ENCODE results near the gene TMEM88.
A peak's percentile ranks its signal among the peaks of the same experiment; 100 is the strongest.

TMEM88 gene

DNA sequence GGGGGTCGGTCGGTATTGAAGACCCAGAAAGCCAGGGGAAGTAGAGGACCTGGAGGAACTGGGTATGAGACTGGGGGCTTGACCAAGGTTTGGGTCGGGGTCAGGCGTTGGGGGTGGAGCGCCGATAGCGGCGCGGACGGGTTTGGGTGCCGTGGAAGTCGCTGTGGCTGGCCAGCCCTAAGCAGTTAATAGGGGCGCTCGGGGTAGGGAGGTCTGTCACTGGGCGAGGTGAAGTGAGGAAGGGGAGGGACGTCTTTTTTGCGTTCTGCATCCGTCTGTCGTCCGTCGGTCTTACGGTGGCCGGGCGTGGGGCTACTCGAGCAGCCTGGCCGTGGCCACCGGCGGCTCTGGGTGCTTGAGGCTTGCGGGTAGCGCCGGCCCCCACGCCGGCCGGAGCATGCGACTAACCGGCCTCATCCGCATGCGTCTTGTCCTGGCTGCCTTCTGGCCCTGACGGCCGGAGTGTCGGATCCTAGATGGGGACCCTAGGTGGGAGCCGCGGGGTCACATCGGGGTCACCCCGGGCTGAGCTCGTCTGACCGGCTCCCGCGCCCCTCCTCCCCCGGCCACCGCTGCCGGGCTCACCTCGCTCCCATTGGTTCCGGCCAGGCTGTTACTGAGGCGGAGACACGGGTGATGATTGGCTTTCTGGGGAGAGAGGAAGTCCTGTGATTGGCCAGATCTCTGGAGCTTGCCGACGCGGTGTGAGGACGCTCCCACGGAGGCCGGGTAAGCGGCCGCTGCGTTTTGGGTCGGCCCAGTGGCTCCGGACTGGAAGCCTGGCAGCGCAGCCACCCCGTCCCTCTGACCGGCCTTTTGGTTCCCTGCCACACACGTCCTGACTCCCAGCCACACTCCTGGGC is 10.3 kb upstream of the TMEM88 start:
- DNase-seq = peak; percentile 78

DNA sequence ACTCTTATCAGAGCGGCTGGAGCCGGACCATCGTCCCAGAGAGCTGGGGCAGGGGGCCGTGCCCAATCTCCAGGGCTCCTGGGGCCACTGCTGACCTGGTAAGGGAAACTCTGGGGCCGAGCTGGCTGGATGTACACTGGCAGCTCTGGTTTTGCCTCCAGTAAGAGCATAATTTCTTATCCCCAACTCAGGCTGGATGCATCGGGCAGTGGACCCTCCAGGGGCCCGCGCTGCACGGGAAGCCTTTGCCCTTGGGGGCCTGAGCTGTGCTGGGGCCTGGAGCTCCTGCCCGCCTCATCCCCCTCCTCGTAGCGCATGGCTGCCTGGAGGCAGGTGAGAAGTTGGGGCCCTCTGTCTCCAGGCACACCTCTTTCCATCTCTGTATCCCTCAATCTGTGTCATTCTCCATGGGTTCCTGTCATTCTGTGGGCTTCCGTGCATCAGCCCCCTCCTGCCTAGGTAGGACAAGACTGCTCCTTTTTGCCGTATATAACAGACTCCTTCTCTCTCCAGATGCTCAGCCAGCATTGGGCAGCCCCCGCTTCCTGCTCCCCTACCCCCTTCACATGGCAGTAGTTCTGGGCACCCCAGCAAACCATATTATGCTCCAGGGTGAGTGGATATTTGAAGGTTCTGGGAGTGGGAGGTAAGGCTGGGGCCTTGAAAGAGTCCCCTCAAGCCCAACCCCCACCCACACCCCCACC is 9.4 kb upstream of the TMEM88 start:
- no peak for DNase-seq

DNA sequence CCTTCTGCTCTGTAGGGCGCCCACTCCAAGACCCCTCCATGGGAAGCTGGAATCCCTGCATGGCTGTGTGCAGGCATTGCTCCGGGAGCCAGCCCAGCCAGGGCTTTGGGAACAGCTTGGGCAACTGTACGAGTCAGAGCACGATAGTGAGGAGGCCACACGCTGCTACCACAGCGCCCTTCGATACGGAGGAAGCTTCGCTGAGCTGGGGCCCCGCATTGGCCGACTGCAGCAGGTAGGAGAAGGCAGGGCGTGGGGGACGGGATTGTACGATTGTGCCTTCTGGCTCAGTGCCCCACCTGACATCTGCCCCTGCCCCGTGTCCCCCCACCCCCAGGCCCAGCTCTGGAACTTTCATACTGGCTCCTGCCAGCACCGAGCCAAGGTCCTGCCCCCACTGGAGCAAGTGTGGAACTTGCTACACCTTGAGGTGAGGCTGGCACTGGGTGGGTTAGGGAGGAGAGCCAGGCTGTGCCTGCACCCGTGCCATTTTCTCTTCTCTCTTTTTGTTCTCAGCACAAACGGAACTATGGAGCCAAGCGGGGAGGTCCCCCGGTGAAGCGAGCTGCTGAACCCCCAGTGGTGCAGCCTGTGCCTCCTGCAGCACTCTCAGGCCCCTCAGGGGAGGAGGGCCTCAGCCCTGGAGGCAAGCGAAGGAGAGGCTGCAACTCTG is 8.7 kb upstream of the TMEM88 start:
- no peak for DNase-seq

DNA sequence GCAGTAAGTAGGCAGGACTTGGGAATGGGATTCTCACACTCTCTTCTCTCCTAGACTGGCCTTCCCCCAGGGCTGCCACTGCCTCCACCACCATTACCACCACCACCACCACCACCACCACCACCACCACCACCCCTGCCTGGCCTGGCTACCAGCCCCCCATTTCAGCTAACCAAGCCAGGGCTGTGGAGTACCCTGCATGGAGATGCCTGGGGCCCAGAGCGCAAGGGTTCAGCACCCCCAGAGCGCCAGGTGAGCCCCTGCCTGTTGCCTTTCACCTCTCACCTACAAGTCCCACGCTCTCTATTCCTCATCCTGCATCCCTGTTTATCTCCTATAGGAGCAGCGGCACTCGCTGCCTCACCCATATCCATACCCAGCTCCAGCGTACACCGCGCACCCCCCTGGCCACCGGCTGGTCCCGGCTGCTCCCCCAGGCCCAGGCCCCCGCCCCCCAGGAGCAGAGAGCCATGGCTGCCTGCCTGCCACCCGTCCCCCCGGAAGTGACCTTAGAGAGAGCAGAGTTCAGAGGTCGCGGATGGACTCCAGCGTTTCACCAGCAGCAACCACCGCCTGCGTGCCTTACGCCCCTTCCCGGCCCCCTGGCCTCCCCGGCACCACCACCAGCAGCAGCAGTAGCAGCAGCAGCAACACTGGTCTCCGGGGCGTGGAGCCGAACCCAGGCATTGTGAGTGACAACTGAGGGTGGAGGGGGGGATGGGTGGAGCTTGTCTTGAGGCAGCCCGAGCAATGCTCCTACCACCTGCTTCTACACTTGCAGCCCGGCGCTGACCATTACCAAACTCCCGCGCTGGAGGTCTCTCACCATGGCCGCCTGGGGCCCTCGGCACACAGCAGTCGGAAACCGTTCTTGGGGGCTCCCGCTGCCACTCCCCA is 7.9 kb upstream of the TMEM88 start:
- DNase-seq = no peak

DNA sequence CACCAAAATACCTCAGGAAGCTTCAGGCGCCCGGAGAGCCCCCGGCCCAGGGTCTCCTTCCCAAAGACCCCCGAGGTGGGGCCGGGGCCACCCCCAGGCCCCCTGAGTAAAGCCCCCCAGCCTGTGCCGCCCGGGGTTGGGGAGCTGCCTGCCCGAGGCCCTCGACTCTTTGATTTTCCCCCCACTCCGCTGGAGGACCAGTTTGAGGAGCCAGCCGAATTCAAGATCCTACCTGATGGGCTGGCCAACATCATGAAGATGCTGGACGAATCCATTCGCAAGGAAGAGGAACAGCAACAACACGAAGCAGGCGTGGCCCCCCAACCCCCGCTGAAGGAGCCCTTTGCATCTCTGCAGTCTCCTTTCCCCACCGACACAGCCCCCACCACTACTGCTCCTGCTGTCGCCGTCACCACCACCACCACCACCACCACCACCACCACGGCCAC is 6.7 kb upstream of the TMEM88 start:
- no peak for DNase-seq

DNA sequence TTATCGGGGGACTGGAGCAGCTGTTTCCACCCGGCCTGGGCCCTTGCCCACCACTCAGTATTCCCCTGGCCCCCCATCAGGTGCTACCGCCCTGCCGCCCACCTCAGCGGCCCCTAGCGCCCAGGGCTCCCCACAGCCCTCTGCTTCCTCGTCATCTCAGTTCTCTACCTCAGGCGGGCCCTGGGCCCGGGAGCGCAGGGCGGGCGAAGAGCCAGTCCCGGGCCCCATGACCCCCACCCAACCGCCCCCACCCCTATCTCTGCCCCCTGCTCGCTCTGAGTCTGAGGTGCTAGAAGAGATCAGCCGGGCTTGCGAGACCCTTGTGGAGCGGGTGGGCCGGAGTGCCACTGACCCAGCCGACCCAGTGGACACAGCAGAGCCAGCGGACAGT is 6.1 kb upstream of the TMEM88 start:
- no peak for DNase-seq

DNA sequence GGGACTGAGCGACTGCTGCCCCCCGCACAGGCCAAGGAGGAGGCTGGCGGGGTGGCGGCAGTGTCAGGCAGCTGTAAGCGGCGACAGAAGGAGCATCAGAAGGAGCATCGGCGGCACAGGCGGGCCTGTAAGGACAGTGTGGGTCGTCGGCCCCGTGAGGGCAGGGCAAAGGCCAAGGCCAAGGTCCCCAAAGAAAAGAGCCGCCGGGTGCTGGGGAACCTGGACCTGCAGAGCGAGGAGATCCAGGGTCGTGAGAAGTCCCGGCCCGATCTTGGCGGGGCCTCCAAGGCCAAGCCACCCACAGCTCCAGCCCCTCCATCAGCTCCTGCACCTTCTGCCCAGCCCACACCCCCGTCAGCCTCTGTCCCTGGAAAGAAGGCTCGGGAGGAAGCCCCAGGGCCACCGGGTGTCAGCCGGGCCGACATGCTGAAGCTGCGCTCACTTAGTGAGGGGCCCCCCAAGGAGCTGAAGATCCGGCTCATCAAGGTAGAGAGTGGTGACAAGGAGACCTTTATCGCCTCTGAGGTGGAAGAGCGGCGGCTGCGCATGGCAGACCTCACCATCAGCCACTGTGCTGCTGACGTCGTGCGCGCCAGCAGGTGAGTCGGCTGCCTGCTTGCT is 5.6 kb upstream of the TMEM88 start:
- DNase-seq = no peak

DNA sequence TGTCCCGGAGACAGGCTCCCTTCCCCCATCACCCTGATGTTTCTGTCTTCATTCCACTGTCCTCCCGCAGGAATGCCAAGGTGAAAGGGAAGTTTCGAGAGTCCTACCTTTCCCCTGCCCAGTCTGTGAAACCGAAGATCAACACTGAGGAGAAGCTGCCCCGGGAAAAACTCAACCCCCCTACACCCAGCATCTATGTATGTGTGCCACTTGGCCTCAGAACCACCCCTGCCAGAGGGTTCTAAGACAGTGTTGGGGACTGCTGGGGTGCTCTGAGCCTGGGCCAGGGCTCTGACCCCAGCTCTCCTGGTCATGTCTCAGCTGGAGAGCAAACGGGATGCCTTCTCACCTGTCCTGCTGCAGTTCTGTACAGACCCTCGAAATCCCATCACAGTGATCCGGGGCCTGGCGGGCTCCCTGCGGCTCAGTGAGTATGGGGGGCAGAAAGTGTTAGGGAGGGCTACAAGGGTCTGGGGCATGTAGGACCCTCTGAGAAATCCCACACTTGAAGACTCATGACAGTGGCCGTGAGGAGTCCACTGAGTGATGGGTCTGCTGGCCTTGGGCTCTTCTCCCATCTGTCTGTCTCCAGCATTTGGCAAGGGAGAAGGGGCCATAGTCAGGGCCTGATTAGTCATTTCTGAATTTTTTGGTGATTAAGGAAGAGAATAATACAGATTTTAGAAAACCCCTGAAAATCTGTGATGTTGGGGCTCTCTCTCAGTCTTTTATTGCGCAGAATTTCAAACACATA is 4.9 kb upstream of the TMEM88 start:
- DNase-seq = no peak

GRCh38 chr17:7850701-7851437 is 4.0 kb upstream of the TMEM88 start:
- DNase-seq = no peak

- DNase-seq = peak; percentile 98
These were observed 3.2 kb upstream of the TMEM88 start for GRCh38 chr17:7851438-7852261.

GRCh38 chr17:7852262-7852670 is 2.6 kb upstream of the TMEM88 start:
- DNase-seq = no peak

GRCh38 chr17:7852919-7853690 is 1.8 kb upstream of the TMEM88 start:
- no peak for DNase-seq

- no peak for DNase-seq
These were observed 1.2 kb upstream of the TMEM88 start for GRCh38 chr17:7853691-7854038.

DNA sequence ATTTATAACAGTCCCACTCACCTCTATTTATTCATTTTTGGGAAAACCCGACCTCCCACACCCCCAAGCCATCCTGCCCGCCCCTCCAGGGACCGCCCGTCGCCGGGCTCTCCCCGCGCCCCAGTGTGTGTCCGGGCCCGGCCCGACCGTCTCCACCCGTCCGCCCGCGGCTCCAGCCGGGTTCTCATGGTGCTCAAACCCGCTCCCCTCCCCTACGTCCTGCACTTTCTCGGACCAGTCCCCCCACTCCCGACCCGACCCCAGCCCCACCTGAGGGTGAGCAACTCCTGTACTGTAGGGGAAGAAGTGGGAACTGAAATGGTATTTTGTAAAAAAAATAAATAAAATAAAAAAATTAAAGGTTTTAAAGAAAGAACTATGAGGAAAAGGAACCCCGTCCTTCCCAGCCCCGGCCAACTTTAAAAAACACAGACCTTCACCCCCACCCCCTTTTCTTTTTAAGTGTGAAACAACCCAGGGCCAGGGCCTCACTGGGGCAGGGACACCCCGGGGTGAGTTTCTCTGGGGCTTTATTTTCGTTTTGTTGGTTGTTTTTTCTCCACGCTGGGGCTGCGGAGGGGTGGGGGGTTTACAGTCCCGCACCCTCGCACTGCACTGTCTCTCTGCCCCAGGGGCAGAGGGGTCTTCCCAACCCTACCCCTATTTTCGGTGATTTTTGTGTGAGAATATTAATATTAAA is 638 bp upstream of the TMEM88 start:
- DNase-seq = no peak

GRCh38 chr17:7855660-7856010 is 769 bp downstream of the TMEM88 start:
- DNase-seq = no peak

GRCh38 chr17:7856011-7856810 is 1.3 kb downstream of the TMEM88 start:
- DNase-seq = no peak
